ENCODE data around the gene TMEM121.

Gene TMEM121

GRCh38 chr14:105498430-105499255, 27.7 kb upstream of the TMEM121 start:
- DNase-seq, result no peak

- DNase-seq, result no peak
Measured at GRCh38 chr14:105499256-105500035, 26.9 kb upstream of the TMEM121 start.

GRCh38 chr14:105500036-105500725, 26.2 kb upstream of the TMEM121 start:
- DNase-seq, result no peak

GRCh38 chr14:105500726-105501101, 25.7 kb upstream of the TMEM121 start:
- no peak for DNase-seq

GRCh38 chr14:105501504-105502291, 24.7 kb upstream of the TMEM121 start:
- DNase-seq, result no peak

GRCh38 chr14:105502446-105503295, 23.7 kb upstream of the TMEM121 start:
- DNase-seq, result no peak

GRCh38 chr14:105503296-105503640, 23.1 kb upstream of the TMEM121 start:
- DNase-seq, result no peak

GRCh38 chr14:105503935-105504692, 22.3 kb upstream of the TMEM121 start:
- no peak for DNase-seq

GRCh38 chr14:105505101-105505500, 21.3 kb upstream of the TMEM121 start:
- no peak for DNase-seq

- no peak for DNase-seq
Measured at GRCh38 chr14:105507247-105507646, 19.1 kb upstream of the TMEM121 start.

GRCh38 chr14:105508069-105508468, 18.3 kb upstream of the TMEM121 start:
- no peak for DNase-seq

GRCh38 chr14:105508601-105509000, 17.8 kb upstream of the TMEM121 start:
- no peak for DNase-seq

GRCh38 chr14:105517096-105517495, 9.3 kb upstream of the TMEM121 start:
- no peak for DNase-seq

GRCh38 chr14:105519946-105520698, 6.3 kb upstream of the TMEM121 start:
- DNase-seq, result no peak

GRCh38 chr14:105525326-105525725, 1.1 kb upstream of the TMEM121 start:
- no peak for DNase-seq

GRCh38 chr14:105526776-105527380, 495 bp downstream of the TMEM121 start:
- DNase-seq, result no peak

- DNase-seq, result no peak
Measured at GRCh38 chr14:105527381-105527825, 1.0 kb downstream of the TMEM121 start.

GRCh38 chr14:105527826-105528585, 1.6 kb downstream of the TMEM121 start:
- DNase-seq, result no peak
